Hepatocyte (in vitro differentiated cells): Measurements from ENCODE around the gene RWDD2A. TPM values are rescaled to one million over a fixed set of nuclear protein-coding genes. Genes with fewer than 3 reads are reported as not detected.

Experiments used
- DNase-seq: peaks from one replicate; pipeline ENCODE4 v3.0.0-alpha.2; 2016; ENCODE audit warnings: low spot score
- H2AFZ ChIP-seq: fragments of 200-600 bp; sonication (generic); 2 replicates; pipeline ENCODE4 v1.6.0; 2016; ENCODE audit warnings: antibody characterized with exemption, mild to moderate bottlenecking
- H3K27ac ChIP-seq: fragments of 200-600 bp; sonication (generic); 2 replicates; pipeline ENCODE4 v1.5.1; 2016; ENCODE audit warnings: mild to moderate bottlenecking
- H3K27me3 ChIP-seq: fragments of 200-600 bp; sonication (generic); 2 replicates; pipeline ENCODE4 v1.6.1; 2016
- H3K36me3 ChIP-seq: fragments of 200-600 bp; sonication (generic); replicated peaks from 2 replicates; pipeline ENCODE4 v1.5.1; 2016; ENCODE audit warnings: low read depth; ENCODE audit not compliant: insufficient read depth
- H3K4me1 ChIP-seq: fragments of 200-600 bp; sonication (generic); 2 replicates; pipeline ENCODE4 v1.5.1; 2016; ENCODE audit warnings: mild to moderate bottlenecking, moderate library complexity; ENCODE audit not compliant: insufficient read depth
- H3K4me2 ChIP-seq: fragments of 200-600 bp; sonication (generic); 2 replicates; pipeline ENCODE4 v1.6.0; 2016
- H3K4me3 ChIP-seq: fragments of 200-600 bp; sonication (generic); 2 replicates; pipeline ENCODE4 v1.5.1; 2016; ENCODE audit warnings: mild to moderate bottlenecking
- H3K79me2 ChIP-seq: fragments of 200-600 bp; sonication (generic); 2 replicates; pipeline ENCODE4 v1.6.0; 2017; ENCODE audit warnings: mild to moderate bottlenecking
- H3K9me2 ChIP-seq: fragments of 200-600 bp; sonication (generic); replicated peaks from 2 replicates; pipeline ENCODE4 v1.6.0; 2017; ENCODE audit warnings: mild to moderate bottlenecking; ENCODE audit not compliant: insufficient read depth
- H3K9me3 ChIP-seq: fragments of 200-600 bp; sonication (generic); 2 replicates; pipeline ENCODE4 v1.5.1; 2016; ENCODE audit warnings: low read depth, mild to moderate bottlenecking
- H4K20me1 ChIP-seq: fragments of 200-600 bp; sonication (generic); 2 replicates; pipeline ENCODE4 v1.6.0; 2016; ENCODE audit warnings: mild to moderate bottlenecking; ENCODE audit not compliant: insufficient read depth, poor library complexity, severe bottlenecking
- EZH2 ChIP-seq: fragments of 200-600 bp; sonication (generic); IDR thresholded peaks from 2 replicates; pipeline ENCODE4 v1.6.1; 2016; ENCODE audit warnings: antibody characterized with exemption, mild to moderate bottlenecking, borderline replicate concordance
- EZH2phosphoT487 ChIP-seq: fragments of 200-600 bp; sonication (generic); IDR thresholded peaks from one replicate; pipeline ENCODE4 v1.6.1; 2018; ENCODE audit warnings: antibody characterized with exemption, mild to moderate bottlenecking, low read depth, moderate library complexity; ENCODE audit not compliant: unreplicated experiment, severe bottlenecking
- WGBS: methylation state at CpG from one replicate; pipeline ENCODE4 v1.1.6; 2016; ENCODE audit warnings: low lambda C conversion rate; ENCODE audit errors: missing lambda C conversion rate; 5-methylcytosine and 5-hydroxymethylcytosine counted together
- polyA plus RNA-seq: library from polyadenylated mRNA; unstranded; fragments of >200 nt; fragmentation: Nextera tagmentation; extraction: Ambion mirVana; gene quantifications from 2 replicates; pipeline ENCODE4 v1.2.1, GENCODE V29; 2016
- total RNA-seq: library from RNA; depleted of rRNA; stranded (reverse); fragments of >200 nt; gene quantifications from 2 replicates; pipeline ENCODE4 v1.2.3, GENCODE V29; 2014
- TF ChIP-seq, protein P1 (sequence below): fragments of 200-600 bp; sonication (generic); IDR thresholded peaks from 2 replicates; pipeline ENCODE4 v1.5.1; 2016; ENCODE audit warnings: antibody characterized with exemption, mild to moderate bottlenecking; ENCODE audit not compliant: poor library complexity

Gene RWDD2A
- total and polyA plus RNA-seq, 2 experiments from 2014 or later = 5.4 to 6.2 TPM

DNA sequence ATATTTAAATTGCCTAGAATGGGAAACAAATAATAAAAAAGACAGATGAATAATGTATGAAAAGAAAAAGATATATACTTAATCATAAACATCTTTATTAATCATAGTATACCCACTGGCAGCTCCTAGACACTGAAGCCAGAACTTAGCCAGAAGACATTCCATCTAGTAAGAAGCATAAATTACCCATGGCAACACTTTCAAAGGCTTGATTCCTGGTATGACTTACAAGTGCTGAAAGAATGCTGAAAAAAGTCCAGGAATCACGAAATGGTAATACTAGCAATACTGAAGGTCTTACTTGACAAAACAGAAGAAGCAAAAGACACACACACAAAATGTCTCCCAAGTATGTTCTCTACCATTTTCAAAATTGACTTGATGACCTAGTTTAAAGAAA, 38.0 kb downstream of the RWDD2A start:
- no peaks in the 10 kb centered on the region for H3K4me1 ChIP-seq
- H4K20me1 ChIP-seq = no peaks in the 10 kb centered on the region
- DNase-seq = no peak
- H3K27me3 ChIP-seq = no peaks in the 10 kb centered on the region
- H3K27ac ChIP-seq = no peak overlapping the region
- H3K9me2 ChIP-seq = no peaks in the 10 kb centered on the region
- no peaks in the 10 kb centered on the region for H3K9me3 ChIP-seq
- 70% methylated on average over 1 of the region's 1 CpG for WGBS
- H3K4me3 ChIP-seq = no peak overlapping the region
- H3K4me2 ChIP-seq = no peak overlapping the region
- no peaks in the 10 kb centered on the region for H3K79me2 ChIP-seq
- no peak overlapping the region for H2AFZ ChIP-seq
- H3K36me3 ChIP-seq = no peaks in the 10 kb centered on the region
- TF ChIP-seq, protein P1, sequence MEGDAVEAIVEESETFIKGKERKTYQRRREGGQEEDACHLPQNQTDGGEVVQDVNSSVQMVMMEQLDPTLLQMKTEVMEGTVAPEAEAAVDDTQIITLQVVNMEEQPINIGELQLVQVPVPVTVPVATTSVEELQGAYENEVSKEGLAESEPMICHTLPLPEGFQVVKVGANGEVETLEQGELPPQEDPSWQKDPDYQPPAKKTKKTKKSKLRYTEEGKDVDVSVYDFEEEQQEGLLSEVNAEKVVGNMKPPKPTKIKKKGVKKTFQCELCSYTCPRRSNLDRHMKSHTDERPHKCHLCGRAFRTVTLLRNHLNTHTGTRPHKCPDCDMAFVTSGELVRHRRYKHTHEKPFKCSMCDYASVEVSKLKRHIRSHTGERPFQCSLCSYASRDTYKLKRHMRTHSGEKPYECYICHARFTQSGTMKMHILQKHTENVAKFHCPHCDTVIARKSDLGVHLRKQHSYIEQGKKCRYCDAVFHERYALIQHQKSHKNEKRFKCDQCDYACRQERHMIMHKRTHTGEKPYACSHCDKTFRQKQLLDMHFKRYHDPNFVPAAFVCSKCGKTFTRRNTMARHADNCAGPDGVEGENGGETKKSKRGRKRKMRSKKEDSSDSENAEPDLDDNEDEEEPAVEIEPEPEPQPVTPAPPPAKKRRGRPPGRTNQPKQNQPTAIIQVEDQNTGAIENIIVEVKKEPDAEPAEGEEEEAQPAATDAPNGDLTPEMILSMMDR = no peak
- TF ChIP-seq EZH2phosphoT487 (no peak), EZH2 (no peak)

DNA sequence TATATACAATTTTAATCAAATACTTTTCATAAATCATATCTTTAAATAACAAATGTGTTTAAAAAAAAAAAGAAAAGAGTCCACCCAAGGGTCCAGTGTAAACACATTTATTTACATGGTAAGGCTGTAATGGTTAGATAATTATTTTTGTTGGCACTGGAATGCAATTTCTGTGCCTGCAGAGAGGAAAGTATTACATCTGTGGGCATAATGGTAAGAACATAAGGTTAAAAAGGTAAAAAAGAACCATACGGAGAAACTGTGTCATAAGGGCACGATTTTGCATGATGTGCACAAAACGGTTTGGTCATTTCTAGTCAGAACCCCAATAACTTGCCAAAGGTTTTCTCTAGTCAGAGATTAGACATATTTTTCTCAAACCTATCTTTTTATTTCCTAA, 54.3 kb downstream of the RWDD2A start:
- no peak overlapping the region for H3K4me2 ChIP-seq
- H2AFZ ChIP-seq = no peak overlapping the region
- no peaks in the 10 kb centered on the region for H3K27me3 ChIP-seq
- TF ChIP-seq, protein P1 = no peak
- no peak for TF ChIP-seq EZH2phosphoT487
- peaks cover 5% of the 10 kb centered on the region for H3K4me1 ChIP-seq
- no peak overlapping the region for H3K27ac ChIP-seq
- no peaks in the 10 kb centered on the region for H3K9me3 ChIP-seq
- H4K20me1 ChIP-seq = no peaks in the 10 kb centered on the region
- DNase-seq = no peak
- no peaks in the 10 kb centered on the region for H3K79me2 ChIP-seq
- no peaks in the 10 kb centered on the region for H3K36me3 ChIP-seq
- H3K9me2 ChIP-seq = no peaks in the 10 kb centered on the region
- H3K4me3 ChIP-seq = no peak overlapping the region
- WGBS = 86% methylated on average over 3 of the region's 3 CpGs

Other genes starting within 250 kb of the RWDD2A start
- gene UBE3D, start 127.5 kb upstream of the RWDD2A start, total RNA-seq = 10.0 and 11.4 TPM in 2 replicates
- 7.3 and 11.2 TPM in 2 replicates for gene UBE3D, start 127.5 kb upstream of the RWDD2A start, polyA plus RNA-seq
- gene DOP1A, start 125.7 kb upstream of the RWDD2A start, total RNA-seq = 33.6 and 34.5 TPM in 2 replicates
- gene DOP1A, start 125.7 kb upstream of the RWDD2A start, polyA plus RNA-seq = 3.6 and 4.8 TPM in 2 replicates
- 92.8 and 106 TPM in 2 replicates for gene PGM3, start 92 bp upstream of the RWDD2A start, total RNA-seq
- gene PGM3, start 92 bp upstream of the RWDD2A start, polyA plus RNA-seq = 83.4 and 94.9 TPM in 2 replicates
- gene ME1, start 237.7 kb downstream of the RWDD2A start, total RNA-seq = 19.0 and 19.8 TPM in 2 replicates
- gene ME1, start 237.7 kb downstream of the RWDD2A start, polyA plus RNA-seq = 17.4 and 19.7 TPM in 2 replicates